ENCODE measurements around the gene CDA. TPM values are rescaled to one million over a fixed set of nuclear protein-coding genes. Genes with fewer than 3 reads are reported as not detected.

CDA gene
- total RNA-seq, 1 experiment from 2014 or later = 6.5 TPM

DNA sequence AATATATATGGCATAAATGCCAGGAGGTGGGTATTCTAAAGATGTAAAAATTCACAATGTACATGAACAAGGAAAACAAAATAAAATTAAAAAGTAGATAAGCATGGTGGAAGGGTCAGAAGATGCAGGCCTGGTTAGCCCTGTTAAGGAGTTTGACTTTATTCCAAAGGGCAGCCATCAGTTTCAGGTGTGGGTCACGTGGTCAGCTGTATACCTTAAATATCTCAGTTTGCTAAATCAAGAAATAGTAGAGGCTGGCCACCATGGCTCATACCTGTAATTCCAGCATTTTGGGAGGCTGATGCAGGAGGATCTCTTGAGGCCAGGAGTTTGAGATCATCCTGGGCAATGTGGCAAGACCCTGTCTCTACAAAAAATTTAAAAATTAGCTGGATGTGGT lies 35.8 kb downstream of the CDA start:
- H2BK15ac ChIP-seq (ENCODE audit: low read depth, low read length) = no peak overlapping the region

More for the DNA sequence above, 35.8 kb downstream of the CDA start:
- peaks cover 0 to 27% (median 19%) of the 10 kb centered on the region in 3 experiments; a peak in 6 of 7 replicates for H3K36me3 Mint-ChIP-seq (ENCODE audit: insufficient read depth in 1 of 3, low read depth in 3 of 3)
- H3K4me1 Mint-ChIP-seq = peaks cover 39 to 40% of the 10 kb centered on the region in 2 experiments
- H3K79me2 ChIP-seq (ENCODE audit: insufficient read depth, low read length) = no peaks in the 10 kb centered on the region
- no peak overlapping the region for H3K9ac ChIP-seq (ENCODE audit: extremely low read depth, insufficient read length, low read length)
- peaks cover 24 to 29% of the 10 kb centered on the region in 2 experiments for H3K9me3 Mint-ChIP-seq
- no peak for DNase-seq
- H3K9me3 ChIP-seq (ENCODE audit: control insufficient read depth, low read depth, low read length) = peaks cover 10% of the 10 kb centered on the region
- WGBS (ENCODE audit: extremely low coverage, insufficient read length, low lambda C conversion rate) = no CpG with 5 or more reads among the region's 1 CpG
- peaks cover 6% of the 10 kb centered on the region; the same call in 1 of the 2 replicates for H3K4me1 ChIP-seq (ENCODE audit: insufficient read depth, low read length)
- no peak overlapping the region for H2AK5ac ChIP-seq (ENCODE audit: insufficient read length, low read length)
- H3K4me2 ChIP-seq (ENCODE audit: insufficient read depth, insufficient read length, low read length) = no peak overlapping the region
- peak overlapping the region in 2 of 3 experiments; percentile 89 to 96; a peak in 4 of 7 replicates for H3K27ac Mint-ChIP-seq
- H2BK20ac ChIP-seq (ENCODE audit: low read depth, low read length, poor library complexity, severe bottlenecking) = no peak overlapping the region
- no peaks in the 10 kb centered on the region for H3K23me2 ChIP-seq (ENCODE audit: insufficient read length, low read depth, low read length, poor library complexity, severe bottlenecking)
- no peaks in the 10 kb centered on the region for H3K79me1 ChIP-seq (ENCODE audit: insufficient read depth, low read depth, low read length, poor library complexity, severe bottlenecking)
- no peaks in the 10 kb centered on the region; the same call in 1 of the 2 replicates for H3K27me3 Mint-ChIP-seq (ENCODE audit: low read depth)
- H2BK120ac ChIP-seq (ENCODE audit: low read depth, low read length, poor library complexity, severe bottlenecking) = no peak overlapping the region
- no peak overlapping the region for H2BK5ac ChIP-seq (ENCODE audit: insufficient read length, low read length)
- H3K18ac ChIP-seq (ENCODE audit: insufficient read length, low read depth, low read length) = no peak overlapping the region
- H3K23ac ChIP-seq (ENCODE audit: insufficient read length, low read depth, low read length) = no peak overlapping the region
- peak overlapping the region in 1 of 2 experiments; percentile 62; a peak in 1 of 5 replicates for H3K4me3 Mint-ChIP-seq
- no peak overlapping the region for H4K8ac ChIP-seq (replicated peaks; ENCODE audit: insufficient read length, low read depth, low read length)
- H3K4ac ChIP-seq (ENCODE audit: low read depth, low read length) = no peak overlapping the region
- no peak overlapping the region for H4K91ac ChIP-seq (ENCODE audit: insufficient read length, low read depth, low read length)
- H2BK12ac ChIP-seq (ENCODE audit: insufficient read length, low read depth, low read length) = no peak overlapping the region
- H3K56ac ChIP-seq (ENCODE audit: insufficient read length, low read depth, low read length) = no peak overlapping the region
- no peak overlapping the region for H4K5ac ChIP-seq (ENCODE audit: insufficient read length, low read depth, low read length)
- H2AFZ ChIP-seq (ENCODE audit: low read length) = no peak overlapping the region
- no peaks in the 10 kb centered on the region for H3K27me3 ChIP-seq (ENCODE audit: insufficient read depth, low read length)
- H4K20me1 ChIP-seq (ENCODE audit: control insufficient read depth, insufficient read depth, insufficient read length) = no peaks in the 10 kb centered on the region
- H3T11ph ChIP-seq (ENCODE audit: low read length) = no peak overlapping the region
- H3K14ac ChIP-seq (ENCODE audit: insufficient read depth, low read length) = no peak overlapping the region
- TF ChIP-seq CTCF (conservative IDR thresholded peaks at IDR 0.05) = no peak
- no peak overlapping the region for H3K27ac ChIP-seq (ENCODE audit: insufficient read length, low read depth, low read length)

All from H9 (cell line).